Skeletal muscle tissue (tissue), 4 donors: ENCODE results near the gene NDUFS2. TPM values are rescaled to one million over a fixed set of nuclear protein-coding genes. Genes with fewer than 3 reads are reported as not detected.
"Not testable (repeated sequence)": the region's sequence is repeated elsewhere in the genome, so short reads cannot be mapped to it uniquely, and the experiment has no call there.

Source experiments
- H3K27ac ChIP-seq: one replicate; pipeline ENCODE4 v1.7.0; 2013; ENCODE audit warnings: mild to moderate bottlenecking, low read depth, low read length, inconsistent platforms
- H3K27me3 ChIP-seq, 3 donors: one replicate each; pipeline ENCODE4 v1.7.0; 2013; ENCODE audit warnings: low read length in 3 of 3; ENCODE audit not compliant: control insufficient read depth in 3 of 3, insufficient read depth in 3 of 3
- H3K36me3 ChIP-seq, 3 donors: one replicate each; pipeline ENCODE4 v1.7.0; 2013; ENCODE audit warnings: low read length in 3 of 3; ENCODE audit not compliant: control insufficient read depth in 3 of 3, insufficient read depth in 3 of 3
- H3K4me1 ChIP-seq, 3 donors: one replicate each; pipeline ENCODE4 v1.7.0; 2013; ENCODE audit warnings: low read length in 3 of 3, mild to moderate bottlenecking in 3 of 3; ENCODE audit not compliant: control insufficient read depth in 3 of 3, insufficient read depth in 3 of 3
- H3K4me3 ChIP-seq, 3 donors: one replicate each; pipeline ENCODE4 v1.7.0; 2013; ENCODE audit warnings: low read length in 3 of 3
- H3K9ac ChIP-seq, 3 donors: one replicate each; pipeline ENCODE4 v1.7.0; 2013; ENCODE audit warnings: low read length in 3 of 3, mild to moderate bottlenecking in 3 of 3, moderate library complexity in 2 of 3, low read depth in 1 of 3
- H3K9me3 ChIP-seq, 3 donors: one replicate each; pipeline ENCODE4 v1.7.0; 2013; ENCODE audit warnings: low read length in 3 of 3; ENCODE audit not compliant: control insufficient read depth in 3 of 3
- total RNA-seq: library from RNA; depleted of rRNA; stranded (reverse); fragments of >200 nt; gene quantifications from one replicate; pipeline ENCODE4 v1.2.3, GENCODE V29; 2014
- donor health status: Osteomylitis.

The NDUFS2 gene
- total RNA-seq, 1 donor from 2014 or later = 147 TPM

- H3K9me3 ChIP-seq, H3K9ac ChIP-seq, H3K36me3 ChIP-seq, H3K4me3 ChIP-seq, H3K4me1 ChIP-seq, H3K27ac ChIP-seq: not testable (repeated sequence)
- H3K27me3 ChIP-seq = peaks cover 32 to 40% (median 38%) of the 10 kb centered on the region in 3 donors
These were observed 54.9 kb downstream of the NDUFS2 start for GRCh38 chr1:161257109-161257508.

GRCh38 chr1:161258439-161259344 lies 56.5 kb downstream of the NDUFS2 start, which contains the start of gene PCP4L1:
Gene PCP4L1, plus strand, starts transcription at chr1:161258745. Its CDS starts 230 bp downstream, at chr1:161258975.
- H3K27me3 ChIP-seq = peaks cover 32 to 40% (median 38%) of the 10 kb centered on the region in 3 donors

GRCh38 chr1:161259345-161259702 lies 57.2 kb downstream of the NDUFS2 start:
- H3K27ac ChIP-seq = no peak overlapping the region
- H3K4me3 ChIP-seq = peak overlapping the region in 1 of 3 donors; percentile 48
- H3K9ac ChIP-seq = no peak overlapping the region
- H3K4me1 ChIP-seq = peaks cover 0 to 5% (median 4%) of the 10 kb centered on the region in 3 donors
- no peaks in the 10 kb centered on the region for H3K36me3 ChIP-seq
- H3K9me3 ChIP-seq = peaks cover 0 to 3% (median 2%) of the 10 kb centered on the region in 3 donors
- peaks cover 32 to 40% (median 38%) of the 10 kb centered on the region in 3 donors for H3K27me3 ChIP-seq

More at GRCh38 chr1:161258439-161259344, 56.5 kb downstream of the NDUFS2 start, which contains the start of gene PCP4L1:
- Histone ChIP-seq H3K4me3 (peak within 1 kb of the TSS; percentile 37 to 48 (median 45)), H3K9ac (peak within 1 kb of the TSS in 1 of 3 donors; percentile 33), H3K9me3 (peaks cover 0 to 3% (median 2%) of the 10 kb centered on the region in 3 donors), H3K27ac (no peak within 1 kb of the TSS), H3K36me3 (no peaks in the 10 kb centered on the region), H3K4me1 (peaks cover 0 to 5% (median 4%) of the 10 kb centered on the region in 3 donors)

GRCh38 chr1:161259765-161260164 lies 57.6 kb downstream of the NDUFS2 start:
- Histone ChIP-seq H3K27me3 (peaks cover 32 to 40% (median 38%) of the 10 kb centered on the region in 3 donors), H3K4me1 (peaks cover 0 to 5% (median 4%) of the 10 kb centered on the region in 3 donors)

GRCh38 chr1:161260376-161261260 lies 58.5 kb downstream of the NDUFS2 start:
- no peak overlapping the region for H3K4me3 ChIP-seq
- no peak overlapping the region for H3K27ac ChIP-seq
- H3K27me3 ChIP-seq = peaks cover 32 to 40% (median 38%) of the 10 kb centered on the region in 3 donors
- H3K36me3 ChIP-seq = no peaks in the 10 kb centered on the region
- peaks cover 0 to 5% (median 4%) of the 10 kb centered on the region in 3 donors for H3K4me1 ChIP-seq
- H3K9me3 ChIP-seq = peaks cover 0 to 3% (median 2%) of the 10 kb centered on the region in 3 donors
- H3K9ac ChIP-seq = no peak overlapping the region

More at GRCh38 chr1:161259765-161260164, 57.6 kb downstream of the NDUFS2 start:
- Histone ChIP-seq H3K27ac (no peak overlapping the region), H3K9me3 (peaks cover 0 to 3% (median 2%) of the 10 kb centered on the region in 3 donors), H3K36me3 (no peaks in the 10 kb centered on the region), H3K9ac (no peak overlapping the region), H3K4me3 (no peak overlapping the region)

- Histone ChIP-seq H3K36me3 (no peaks in the 10 kb centered on the region), H3K9me3 (peaks cover 0 to 3% (median 2%) of the 10 kb centered on the region in 3 donors), H3K4me3 (no peak overlapping the region), H3K9ac (no peak overlapping the region), H3K27ac (no peak overlapping the region), H3K27me3 (peaks cover 32 to 40% (median 38%) of the 10 kb centered on the region in 3 donors), H3K4me1 (peaks cover 0 to 5% (median 4%) of the 10 kb centered on the region in 3 donors)
These were observed 59.4 kb downstream of the NDUFS2 start for GRCh38 chr1:161261261-161262235.

Other genes starting within 250 kb of the NDUFS2 start
- not detected for gene ITLN2, start 247.6 kb upstream of the NDUFS2 start, total RNA-seq
- 10.4 TPM for gene F11R, start 181.2 kb upstream of the NDUFS2 start, total RNA-seq
- 27.7 TPM for gene TSTD1, start 163.4 kb upstream of the NDUFS2 start, total RNA-seq
- 66.3 TPM for gene USF1, start 156.4 kb upstream of the NDUFS2 start, total RNA-seq
- gene ARHGAP30, start 132.5 kb upstream of the NDUFS2 start, total RNA-seq = 4.2 TPM
- not detected for gene NECTIN4, start 112.8 kb upstream of the NDUFS2 start, total RNA-seq
- not detected for gene KLHDC9, start 104.0 kb upstream of the NDUFS2 start, total RNA-seq
- 36.5 TPM for gene PFDN2, start 84.3 kb upstream of the NDUFS2 start, total RNA-seq
- gene NIT1, start 84.3 kb upstream of the NDUFS2 start, total RNA-seq = 16.2 TPM
- gene DEDD, start 69.7 kb upstream of the NDUFS2 start, total RNA-seq = 19.8 TPM
- gene UFC1, start 48.4 kb upstream of the NDUFS2 start, total RNA-seq = 133 TPM
- gene USP21, start 42.9 kb upstream of the NDUFS2 start, total RNA-seq = 6.8 TPM
- 13.6 TPM for gene PPOX, start 35.9 kb upstream of the NDUFS2 start, total RNA-seq
- 11.0 TPM for gene B4GALT3, start 24.9 kb upstream of the NDUFS2 start, total RNA-seq
- gene ADAMTS4, start 3.3 kb upstream of the NDUFS2 start, total RNA-seq = 4.7 TPM
- 16.2 TPM for gene FCER1G, start 12.9 kb downstream of the NDUFS2 start, total RNA-seq
- gene APOA2, start 21.3 kb downstream of the NDUFS2 start, total RNA-seq = 6.8 TPM
- 10.4 TPM for gene TOMM40L, start 23.7 kb downstream of the NDUFS2 start, total RNA-seq
- not detected for gene NR1I3, start 35.8 kb downstream of the NDUFS2 start, total RNA-seq
- gene PCP4L1, start 56.4 kb downstream of the NDUFS2 start, total RNA-seq = 0.52 TPM
- 63.7 TPM for gene MPZ, start 107.6 kb downstream of the NDUFS2 start, total RNA-seq
- gene SDHC, start 112.0 kb downstream of the NDUFS2 start, total RNA-seq = 18.3 TPM
- gene CFAP126, start 165.5 kb downstream of the NDUFS2 start, total RNA-seq = not detected